Endothelial cell of umbilical vein (primary cell): ENCODE results near the gene COL28A1. TPM values are rescaled to one million over a fixed set of nuclear protein-coding genes. Genes with fewer than 3 reads are reported as not detected.

ENCODE experiments used
- BruUV-seq: library from RNA; stranded (reverse); fragments of 400-500 nt; replicated peaks from 2 replicates; lab custom pipeline; 2021; lab: Mats Ljungman, UMichigan
- CTCF ChIA-PET: fragments of 300-600, 350-600 bp; sonication (Branson Sonifier 250); formaldehyde crosslinking; loops from one replicate; lab custom pipeline; 2021; ENCODE audit warnings: antibody characterized with exemption, inconsistent platforms; lab: Charles Lee
- POLR2A ChIA-PET: fragments of 300-600, 350-600 bp; sonication (Branson Sonifier 250); formaldehyde crosslinking; loops from one replicate; lab custom pipeline; 2021; ENCODE audit warnings: antibody characterized with exemption, inconsistent platforms; lab: Charles Lee
- DNase-seq: peaks from one replicate; pipeline ENCODE4 v3.0.0-alpha.2; 2011; ENCODE audit warnings: low read depth, low spot score
- FAIRE-seq: peaks from 2 replicates; lab custom pipeline; 2011; peaks lifted over from hg19 to GRCh38; lab: Jason Lieb, UNC
- H2AFZ ChIP-seq: 2 replicates; pipeline ENCODE4 v1.6.0; 2012; ENCODE audit warnings: low read depth, low read length, control low read depth, inconsistent platforms
- H3K27ac ChIP-seq: 2 replicates; pipeline ENCODE4 v1.5.1; 2011; ENCODE audit warnings: low read depth, mild to moderate bottlenecking, control low read depth, low read length, moderate library complexity; ENCODE audit not compliant: insufficient read depth
- H3K27me3 ChIP-seq, 2 experiments: 2 replicates each; pipeline versions ENCODE4 v1.6.0 to v1.6.1; 2011; ENCODE audit warnings: low read length in 2 of 2, mixed read lengths in 1 of 2; ENCODE audit not compliant: control insufficient read depth in 2 of 2, insufficient read depth in 2 of 2
- H3K36me3 ChIP-seq, 2 experiments: 2 replicates in 1 of 2; 3 replicates in 1 of 2; pipeline ENCODE4 v1.5.1; 2011; ENCODE audit warnings: low read length in 2 of 2, mild to moderate bottlenecking in 1 of 2, moderate library complexity in 1 of 2; ENCODE audit not compliant: control insufficient read depth in 2 of 2, insufficient read depth in 2 of 2; ENCODE audit errors: extremely low read depth in 1 of 2
- H3K4me1 ChIP-seq: 3 replicates; pipeline ENCODE4 v1.5.1; 2011; ENCODE audit warnings: mild to moderate bottlenecking, low read length; ENCODE audit not compliant: control insufficient read depth, insufficient read depth; ENCODE audit errors: extremely low read depth
- H3K4me2 ChIP-seq: 2 replicates; pipeline ENCODE4 v1.6.1; 2011; ENCODE audit warnings: low read length, control low read depth, mixed read lengths; ENCODE audit not compliant: insufficient read depth
- H3K4me3 ChIP-seq, 3 experiments: fragments of 200-600 bp in 1 of 3; sonication (generic), shearing (Covaris generic) in 1 of 3; replicated peaks in 1 of 3; 2 replicates each; pipeline ENCODE4 v1.5.1; 2011 to 2016; ENCODE audit warnings: control low read depth in 3 of 3, low read length in 3 of 3, mild to moderate bottlenecking in 2 of 3, inconsistent platforms in 1 of 3, low read depth in 1 of 3, moderate library complexity in 1 of 3; ENCODE audit not compliant: insufficient read depth in 1 of 3
- H3K79me2 ChIP-seq: 2 replicates; pipeline ENCODE4 v1.6.0; 2012; ENCODE audit warnings: low read length, inconsistent platforms; ENCODE audit not compliant: control insufficient read depth, insufficient read depth
- H3K9ac ChIP-seq: replicated peaks from 2 replicates; pipeline ENCODE3; 2011; ENCODE audit warnings: low read length, control low read depth; ENCODE audit not compliant: insufficient read depth; ENCODE audit errors: extremely low read depth
- H3K9me1 ChIP-seq: replicated peaks from 3 replicates; pipeline ENCODE4 v1.6.0; 2011; ENCODE audit warnings: mild to moderate bottlenecking, low read length; ENCODE audit not compliant: control insufficient read depth, insufficient read depth; ENCODE audit errors: extremely low read depth
- H3K9me3 ChIP-seq: replicated peaks from 2 replicates; pipeline ENCODE4 v1.5.1; 2012; ENCODE audit warnings: low read length, inconsistent platforms; ENCODE audit not compliant: control insufficient read depth, insufficient read depth
- H4K20me1 ChIP-seq: replicated peaks from 2 replicates; pipeline ENCODE3; 2011; ENCODE audit warnings: mild to moderate bottlenecking, low read length; ENCODE audit not compliant: control insufficient read depth, insufficient read depth; ENCODE audit errors: extremely low read depth
- EZH2 ChIP-seq: IDR thresholded peaks from 2 replicates; pipeline ENCODE4 v1.6.1; 2012; ENCODE audit warnings: borderline replicate concordance, low read depth, mild to moderate bottlenecking, moderate library complexity, low read length, inconsistent platforms; ENCODE audit not compliant: severe bottlenecking
- FOS ChIP-seq: IDR thresholded peaks from 2 replicates; pipeline ENCODE4 v1.6.1; 2011; ENCODE audit warnings: mild to moderate bottlenecking, low read length, moderate library complexity, borderline replicate concordance; ENCODE audit not compliant: insufficient read depth
- GATA2 ChIP-seq: IDR thresholded peaks from 2 replicates; pipeline ENCODE4 v1.7.0; 2011; ENCODE audit warnings: low read depth, mild to moderate bottlenecking, moderate library complexity, mixed read lengths, low read length; ENCODE audit not compliant: insufficient read length, insufficient read depth
- JUN ChIP-seq: IDR thresholded peaks from 2 replicates; pipeline ENCODE4 v1.6.1; 2011; ENCODE audit warnings: borderline replicate concordance, low read depth; ENCODE audit not compliant: insufficient read length, insufficient read depth
- MYC ChIP-seq: IDR thresholded peaks from one replicate; pipeline ENCODE4 v1.6.1; 2011; ENCODE audit warnings: mild to moderate bottlenecking, low read depth, low read length
- POLR2A ChIP-seq: IDR thresholded peaks from 2 replicates; pipeline ENCODE4 v1.6.1; 2012; ENCODE audit warnings: low read depth, mild to moderate bottlenecking, control low read depth, low read length
- POLR2AphosphoS5 ChIP-seq: IDR thresholded peaks from 2 replicates; pipeline ENCODE4 v1.6.1; 2012; ENCODE audit warnings: low read depth, mild to moderate bottlenecking, control low read depth, low read length, moderate library complexity; ENCODE audit not compliant: insufficient read depth
- dilution Hi-C: fragments of 300-500 bp; cut with MboI; formaldehyde crosslinking; loops from one replicate; pipeline ENCODE4 v1.15.0; 2019; ENCODE audit warnings: low sequenced_read_pairs; ENCODE audit not compliant: extremely low pct_ligation_motif_present
- intact Hi-C: fragments of 100-400 bp; cut with micrococcal nuclease; formaldehyde crosslinking; loops from one replicate; pipeline ENCODE4 v1.10.0; 2022
- polyA plus RNA-seq, 4 experiments: library from polyadenylated mRNA; depleted of rRNA in 3 of 4; stranded (reverse) in 3 of 4; unstranded in 1 of 4; fragments of >200 nt; gene quantifications; 2 replicates each; pipeline versions ENCODE4 v1.2.1 to v1.2.3, GENCODE V29; 2011 to 2012; ENCODE audit warnings: missing spikeins in 1 of 4
- total RNA-seq: library from RNA; stranded (reverse); gene quantifications from 2 replicates; pipeline ENCODE4 v1.2.3, GENCODE V29; 2021
- TF ChIP-seq, protein P1 (sequence below), 2 donors: IDR thresholded peaks; 1 replicate in 1 of 2; 2 replicates in 1 of 2; pipeline ENCODE4 v1.5.1; 2011; ENCODE audit warnings: low read length in 2 of 2, mild to moderate bottlenecking in 2 of 2, moderate library complexity in 2 of 2, control low read depth in 1 of 2, inconsistent platforms in 1 of 2, low read depth in 1 of 2; ENCODE audit not compliant: insufficient read depth in 1 of 2; ENCODE audit errors: extremely low read depth in 1 of 2
- TF ChIP-seq, protein P2 (sequence below): IDR thresholded peaks from 2 replicates; pipeline ENCODE4 v1.6.1; 2011; ENCODE audit not compliant: insufficient read depth, insufficient read length

The COL28A1 gene
- total and polyA plus RNA-seq, 2 donors (not counting 3 experiments of a cell fraction or from before 2014, with no cell fraction given): not detected

DNA sequence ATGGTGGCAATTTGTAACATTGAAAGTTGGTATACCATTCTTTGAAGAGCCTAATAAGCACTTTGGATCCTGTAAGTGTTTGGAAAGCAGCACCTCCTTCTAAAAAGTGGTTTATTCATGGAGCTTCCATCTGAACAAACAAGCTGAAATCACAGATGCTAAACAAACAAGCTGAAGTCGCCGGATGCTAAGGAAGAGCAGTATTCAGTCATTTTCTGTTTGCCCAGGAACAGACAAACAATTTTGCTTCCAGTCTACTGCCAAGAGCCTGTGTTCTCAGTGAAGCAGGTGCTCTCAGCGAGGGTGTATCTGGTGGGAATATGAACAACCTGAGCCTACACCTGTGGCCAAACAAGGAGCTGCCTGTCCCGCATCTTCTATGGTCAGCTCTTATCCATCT lies 6.3 kb downstream of the COL28A1 start:
- TF ChIP-seq, protein P1, sequence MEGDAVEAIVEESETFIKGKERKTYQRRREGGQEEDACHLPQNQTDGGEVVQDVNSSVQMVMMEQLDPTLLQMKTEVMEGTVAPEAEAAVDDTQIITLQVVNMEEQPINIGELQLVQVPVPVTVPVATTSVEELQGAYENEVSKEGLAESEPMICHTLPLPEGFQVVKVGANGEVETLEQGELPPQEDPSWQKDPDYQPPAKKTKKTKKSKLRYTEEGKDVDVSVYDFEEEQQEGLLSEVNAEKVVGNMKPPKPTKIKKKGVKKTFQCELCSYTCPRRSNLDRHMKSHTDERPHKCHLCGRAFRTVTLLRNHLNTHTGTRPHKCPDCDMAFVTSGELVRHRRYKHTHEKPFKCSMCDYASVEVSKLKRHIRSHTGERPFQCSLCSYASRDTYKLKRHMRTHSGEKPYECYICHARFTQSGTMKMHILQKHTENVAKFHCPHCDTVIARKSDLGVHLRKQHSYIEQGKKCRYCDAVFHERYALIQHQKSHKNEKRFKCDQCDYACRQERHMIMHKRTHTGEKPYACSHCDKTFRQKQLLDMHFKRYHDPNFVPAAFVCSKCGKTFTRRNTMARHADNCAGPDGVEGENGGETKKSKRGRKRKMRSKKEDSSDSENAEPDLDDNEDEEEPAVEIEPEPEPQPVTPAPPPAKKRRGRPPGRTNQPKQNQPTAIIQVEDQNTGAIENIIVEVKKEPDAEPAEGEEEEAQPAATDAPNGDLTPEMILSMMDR (IDR thresholded peaks at IDR 0.05; ENCODE audit: extremely low read depth in 1 of 2, insufficient read depth in 1 of 2, low read depth in 1 of 2, low read length in 2 of 2): no peak
- TF ChIP-seq POLR2A (no peak), EZH2 (no peak)

DNA sequence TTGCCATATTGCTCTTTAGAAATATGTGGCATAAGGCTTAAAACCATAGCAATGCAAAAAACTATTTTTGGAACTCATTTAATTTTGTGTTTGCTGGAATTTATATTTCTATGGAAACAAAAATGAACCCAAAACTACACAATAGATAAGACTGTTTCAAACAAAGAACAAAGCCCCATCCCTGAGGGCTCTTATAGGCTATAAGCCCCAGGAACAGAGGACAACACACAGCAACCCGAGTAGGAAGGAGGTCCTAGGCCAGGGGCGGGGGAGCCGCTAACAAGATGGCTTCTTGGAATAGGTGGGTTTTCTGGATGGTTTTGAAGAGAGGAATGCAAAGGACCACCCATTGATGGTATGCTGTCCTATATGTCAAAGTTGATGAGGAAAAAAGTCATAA lies 8.6 kb downstream of the COL28A1 start:
- DNase-seq: no peak
- H2AFZ ChIP-seq: no peak overlapping the region
- dilution Hi-C loops: no loop called here
- no peaks in the 10 kb centered on the region for H3K9me1 ChIP-seq
- intact Hi-C loops: no loop called here
- no peaks in the 10 kb centered on the region for H4K20me1 ChIP-seq
- peaks cover 0 to 6% of the 10 kb centered on the region in 2 experiments for H3K27me3 ChIP-seq
- no peaks in the 10 kb centered on the region for H3K9me3 ChIP-seq
- no peaks in the 10 kb centered on the region for H3K36me3 ChIP-seq
- no TSS peak for BruUV-seq
- H3K27ac ChIP-seq: no peak overlapping the region
- H3K4me1 ChIP-seq: no peaks in the 10 kb centered on the region
- ChIA-PET CTCF (no interaction called here), POLR2A (no interaction called here)
- no peaks in the 10 kb centered on the region for H3K79me2 ChIP-seq
- no peak overlapping the region for H3K4me3 ChIP-seq
- H3K4me2 ChIP-seq: no peak overlapping the region
- H3K9ac ChIP-seq: no peak overlapping the region
- FAIRE-seq: no peak
- TF ChIP-seq, protein P2, sequence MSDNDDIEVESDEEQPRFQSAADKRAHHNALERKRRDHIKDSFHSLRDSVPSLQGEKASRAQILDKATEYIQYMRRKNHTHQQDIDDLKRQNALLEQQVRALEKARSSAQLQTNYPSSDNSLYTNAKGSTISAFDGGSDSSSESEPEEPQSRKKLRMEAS: no peak
- TF ChIP-seq EZH2 (no peak), JUN (no peak), GATA2 (no peak), MYC (no peak), POLR2A (no peak), FOS (no peak), POLR2AphosphoS5 (no peak)
- TF ChIP-seq, protein P1 (IDR thresholded peaks at IDR 0.05; ENCODE audit: extremely low read depth in 1 of 2, insufficient read depth in 1 of 2, low read depth in 1 of 2, low read length in 2 of 2): no peak

More for the DNA sequence above, 6.3 kb downstream of the COL28A1 start:
- no peak for FAIRE-seq
- H3K9me3 ChIP-seq: no peaks in the 10 kb centered on the region
- H3K4me1 ChIP-seq: no peaks in the 10 kb centered on the region
- intact Hi-C loops (no loop called here), dilution Hi-C loops (no loop called here)
- no peak overlapping the region for H3K4me3 ChIP-seq
- H3K27me3 ChIP-seq: peaks cover 0 to 6% of the 10 kb centered on the region in 2 experiments
- no peak overlapping the region for H3K9ac ChIP-seq
- ChIA-PET POLR2A (interaction anchor here (0.6 kb wide), 1 partner anchor 302 kb away, joined by 4 read pairs; no protein-coding TSS in a partner anchor), CTCF (interaction anchor here (1.7 kb wide), 1 partner anchor 105 kb away, joined by 7 read pairs; no protein-coding TSS in a partner anchor)
- H2AFZ ChIP-seq: no peak overlapping the region
- no peaks in the 10 kb centered on the region for H3K9me1 ChIP-seq
- no peak for DNase-seq
- H3K79me2 ChIP-seq: no peaks in the 10 kb centered on the region
- no peaks in the 10 kb centered on the region for H3K36me3 ChIP-seq
- H3K27ac ChIP-seq: no peak overlapping the region
- no peak overlapping the region for H3K4me2 ChIP-seq
- BruUV-seq: no TSS peak
- H4K20me1 ChIP-seq: no peaks in the 10 kb centered on the region
